ENCODE data around the gene USP54. TPM values are rescaled to one million over a fixed set of nuclear protein-coding genes. Genes with fewer than 3 reads are reported as not detected.

USP54 gene
- total RNA-seq, 3 donors from 2014 or later: 18.2 to 106 (median 57.0) TPM

- H3K4me3 ChIP-seq: no peak overlapping the region
- intact Hi-C loops (cut with DNase I; ENCODE audit: low total_unique reads): no loop called here
- no peaks in the 10 kb centered on the region for H3K36me3 ChIP-seq
- TF ChIP-seq, protein P1, sequence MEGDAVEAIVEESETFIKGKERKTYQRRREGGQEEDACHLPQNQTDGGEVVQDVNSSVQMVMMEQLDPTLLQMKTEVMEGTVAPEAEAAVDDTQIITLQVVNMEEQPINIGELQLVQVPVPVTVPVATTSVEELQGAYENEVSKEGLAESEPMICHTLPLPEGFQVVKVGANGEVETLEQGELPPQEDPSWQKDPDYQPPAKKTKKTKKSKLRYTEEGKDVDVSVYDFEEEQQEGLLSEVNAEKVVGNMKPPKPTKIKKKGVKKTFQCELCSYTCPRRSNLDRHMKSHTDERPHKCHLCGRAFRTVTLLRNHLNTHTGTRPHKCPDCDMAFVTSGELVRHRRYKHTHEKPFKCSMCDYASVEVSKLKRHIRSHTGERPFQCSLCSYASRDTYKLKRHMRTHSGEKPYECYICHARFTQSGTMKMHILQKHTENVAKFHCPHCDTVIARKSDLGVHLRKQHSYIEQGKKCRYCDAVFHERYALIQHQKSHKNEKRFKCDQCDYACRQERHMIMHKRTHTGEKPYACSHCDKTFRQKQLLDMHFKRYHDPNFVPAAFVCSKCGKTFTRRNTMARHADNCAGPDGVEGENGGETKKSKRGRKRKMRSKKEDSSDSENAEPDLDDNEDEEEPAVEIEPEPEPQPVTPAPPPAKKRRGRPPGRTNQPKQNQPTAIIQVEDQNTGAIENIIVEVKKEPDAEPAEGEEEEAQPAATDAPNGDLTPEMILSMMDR (IDR thresholded peaks at IDR 0.05): no peak
- peak in 1 of 3 donors; percentile 38 for TF ChIP-seq POLR2AphosphoS5 (IDR thresholded peaks at IDR 0.05)
- H3K9me3 ChIP-seq: no peaks in the 10 kb centered on the region
- H3K27me3 ChIP-seq: no peaks in the 10 kb centered on the region
- DNase-seq (ENCODE audit: low spot score in 2 of 2): peak in 1 of 2 donors; percentile 66
- peaks cover 0 to 4% of the 10 kb centered on the region in 2 donors for H3K4me1 ChIP-seq
- H3K27ac ChIP-seq: peak overlapping the region; percentile 66 to 83
Measured at GRCh38 chr10:73552819-73553715, 38.1 kb downstream of the USP54 start.

DNA sequence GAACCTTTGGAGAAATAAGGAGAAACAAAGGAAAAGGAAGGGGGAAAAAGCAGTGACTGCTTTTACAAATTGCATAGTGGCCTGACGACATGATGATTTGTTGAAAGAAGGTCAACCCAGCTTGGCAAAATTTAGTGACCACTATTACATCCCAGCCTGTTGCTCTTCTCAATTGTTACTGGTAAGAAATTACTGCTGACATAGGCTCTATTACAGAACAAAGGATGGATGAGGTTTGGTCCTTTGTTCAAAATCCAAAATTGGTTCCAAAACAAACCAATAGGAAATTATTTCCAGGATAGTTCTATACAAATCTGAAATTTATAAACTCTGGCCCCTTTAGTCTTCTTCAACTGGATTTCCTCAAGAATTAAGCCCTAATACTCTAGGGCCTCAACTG is 39.6 kb downstream of the USP54 start:
- peaks cover 0 to 4% of the 10 kb centered on the region in 2 donors for H3K4me1 ChIP-seq
- no peaks in the 10 kb centered on the region for H3K9me3 ChIP-seq
- TF ChIP-seq, protein P1 (IDR thresholded peaks at IDR 0.05): no peak
- TF ChIP-seq POLR2A (IDR thresholded peaks at IDR 0.05) (no peak), POLR2AphosphoS5 (IDR thresholded peaks at IDR 0.05) (no peak)
- no peak overlapping the region for H3K4me3 ChIP-seq
- no peak for DNase-seq (ENCODE audit: low spot score in 2 of 2)
- intact Hi-C loops (cut with DNase I; ENCODE audit: low total_unique reads): no loop called here
- no peak overlapping the region for H3K27ac ChIP-seq
- H3K36me3 ChIP-seq: no peaks in the 10 kb centered on the region
- H3K27me3 ChIP-seq: no peaks in the 10 kb centered on the region

- H3K9me3 ChIP-seq: no peaks in the 10 kb centered on the region
- no peak overlapping the region for H3K4me3 ChIP-seq
- TF ChIP-seq, protein P1 (IDR thresholded peaks at IDR 0.05): no peak
- TF ChIP-seq POLR2AphosphoS5 (IDR thresholded peaks at IDR 0.05) (no peak), POLR2A (IDR thresholded peaks at IDR 0.05) (no peak)
- H3K36me3 ChIP-seq: no peaks in the 10 kb centered on the region
- intact Hi-C loops (cut with DNase I; ENCODE audit: low total_unique reads): no loop called here
- H3K27me3 ChIP-seq: no peaks in the 10 kb centered on the region
- no peak for DNase-seq (ENCODE audit: low spot score in 2 of 2)
- no peak overlapping the region for H3K27ac ChIP-seq
- H3K4me1 ChIP-seq: no peaks in the 10 kb centered on the region
Measured at GRCh38 chr10:73545357-73545756, 45.8 kb downstream of the USP54 start.

DNA sequence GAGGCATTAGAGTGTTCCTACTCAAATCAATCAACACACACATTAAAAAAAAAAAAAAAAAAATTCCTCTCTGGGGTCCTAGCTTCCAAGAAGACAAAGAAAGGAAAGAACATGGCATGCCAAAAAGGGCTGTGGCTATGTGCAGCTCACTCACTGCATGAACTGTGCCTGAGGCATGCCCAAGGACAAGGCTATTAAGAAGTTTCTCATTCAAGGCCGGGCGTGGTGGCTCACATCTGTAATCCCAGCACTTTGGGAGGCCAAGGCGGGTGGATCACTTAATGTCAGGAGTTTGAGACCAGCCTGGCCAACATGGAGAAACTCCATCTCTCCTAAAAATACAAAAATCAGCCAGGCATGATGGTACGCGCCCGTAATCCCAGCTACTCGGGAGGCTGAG is 53.4 kb downstream of the USP54 start:
- Histone ChIP-seq H3K4me1 (no peaks in the 10 kb centered on the region), H3K27ac (no peak overlapping the region), H3K36me3 (no peaks in the 10 kb centered on the region), H3K27me3 (no peaks in the 10 kb centered on the region), H3K4me3 (no peak overlapping the region), H3K9me3 (no peaks in the 10 kb centered on the region)
- intact Hi-C loops (cut with DNase I; ENCODE audit: low total_unique reads): no loop called here
- no peak for DNase-seq (ENCODE audit: low spot score in 2 of 2)
- no peak for TF ChIP-seq POLR2AphosphoS5 (IDR thresholded peaks at IDR 0.05)
- TF ChIP-seq, protein P1 (IDR thresholded peaks at IDR 0.05): no peak
- TF ChIP-seq POLR2A (IDR thresholded peaks at IDR 0.05): no peak

DNA sequence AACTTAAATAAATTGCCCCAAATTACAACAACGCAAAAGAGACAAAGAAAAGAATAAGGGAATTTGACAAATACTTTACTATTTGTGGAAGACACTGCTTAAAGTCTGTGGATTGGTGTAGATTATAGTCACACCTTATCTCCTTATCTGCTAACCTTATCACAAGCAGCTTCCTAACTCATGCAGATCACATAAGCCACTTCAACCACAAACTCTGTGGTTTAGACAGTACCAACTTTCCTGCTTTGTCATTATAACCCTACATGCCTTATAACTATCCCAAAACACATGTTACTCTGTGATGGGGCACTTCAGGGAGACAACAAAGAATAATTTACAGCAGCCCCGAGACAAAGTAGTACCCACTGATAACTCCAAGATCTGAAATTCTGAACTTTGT is 53.9 kb downstream of the USP54 start:
- Histone ChIP-seq H3K27ac (no peak overlapping the region), H3K4me1 (no peaks in the 10 kb centered on the region)
- intact Hi-C loops (cut with DNase I; ENCODE audit: low total_unique reads): no loop called here

More for the DNA sequence above, 53.9 kb downstream of the USP54 start:
- no peak for DNase-seq (ENCODE audit: low spot score in 2 of 2)
- Histone ChIP-seq H3K36me3 (no peaks in the 10 kb centered on the region), H3K9me3 (no peaks in the 10 kb centered on the region), H3K27me3 (no peaks in the 10 kb centered on the region), H3K4me3 (no peak overlapping the region)
- TF ChIP-seq, protein P1 (IDR thresholded peaks at IDR 0.05): no peak
- TF ChIP-seq POLR2A (IDR thresholded peaks at IDR 0.05) (no peak), POLR2AphosphoS5 (IDR thresholded peaks at IDR 0.05) (no peak)

All from breast epithelium (tissue), 4 donors.